SU-DHL-6 (cell line): ENCODE measurements around the gene SETD5.

Source experiments
- CTCF ChIP-seq: fragments of 200-600 bp; sonication (generic); IDR thresholded peaks from one replicate; pipeline ENCODE4 v1.5.1; 2017; ENCODE audit warnings: antibody characterized with exemption, mild to moderate bottlenecking, low read length, moderate library complexity; ENCODE audit not compliant: insufficient read depth, poor library complexity, severe bottlenecking
- EZH2phosphoT487 ChIP-seq: fragments of 200-600 bp; sonication (generic), shearing (Covaris generic); conservative IDR thresholded peaks from 2 replicates; pipeline ENCODE4 v1.6.1; 2018; ENCODE audit warnings: mild to moderate bottlenecking, antibody characterized with exemption, low read length, moderate library complexity, mixed read lengths

- TF ChIP-seq EZH2phosphoT487 (no peak), CTCF (no peak)
Measured at GRCh38 chr3:9369508-9369907, 27.9 kb upstream of the SETD5 start.
